Testis (tissue), 3 donors: Measurements from ENCODE around the gene TMPRSS13. TPM values are rescaled to one million over a fixed set of nuclear protein-coding genes. Genes with fewer than 3 reads are reported as not detected.

Experiments used
- DNase-seq: peaks from one replicate; pipeline ENCODE4 v3.0.0-alpha.2; 2019
- H3K27ac ChIP-seq, 2 donors: fragments of 200-600 bp; sonication (generic); one replicate each; pipeline ENCODE4 v1.5.1; 2019
- H3K27me3 ChIP-seq: fragments of 200-600 bp; sonication (generic); one replicate; pipeline ENCODE4 v1.5.1; 2019
- H3K36me3 ChIP-seq: fragments of 200-600 bp; sonication (generic); one replicate; pipeline ENCODE4 v1.5.1; 2017; ENCODE audit warnings: low read depth; ENCODE audit errors: missing control alignments
- H3K4me1 ChIP-seq: fragments of 200-600 bp; sonication (generic); one replicate; pipeline ENCODE4 v1.5.1; 2019
- H3K4me3 ChIP-seq, 2 donors: fragments of 200-600 bp; sonication (generic); one replicate each; pipeline ENCODE4 v1.5.1; 2017 to 2019
- H3K9me3 ChIP-seq: fragments of 200-600 bp; sonication (generic); one replicate; pipeline ENCODE4 v1.5.1; 2017
- CTCF ChIP-seq, 3 experiments: fragments of 450-650 bp in 2 of 3; fragments of 200-600 bp in 1 of 3; sonication (generic) in 1 of 3; IDR thresholded peaks; one replicate each; pipeline ENCODE4 v1.5.1; 2016 to 2019; ENCODE audit warnings: antibody characterized with exemption in 3 of 3, mild to moderate bottlenecking in 2 of 3, moderate library complexity in 1 of 3
- POLR2A ChIP-seq: fragments of 450-650 bp; IDR thresholded peaks from one replicate; pipeline ENCODE4 v1.6.1; 2017; ENCODE audit warnings: antibody characterized with exemption, mild to moderate bottlenecking, moderate library complexity
- WGBS, 2 donors: methylation state at CpG; one replicate each; pipeline ENCODE4 v1.1.5; 2018; 5-methylcytosine and 5-hydroxymethylcytosine counted together
- intact Hi-C: fragments of 100-400 bp; cut with DNase I; formaldehyde crosslinking; loops from one replicate; pipeline ENCODE4 v1.15.1; 2023; ENCODE audit warnings: low total_unique reads
- polyA plus RNA-seq: library from polyadenylated mRNA; stranded (reverse); fragments of 350-450 nt; fragmentation: Illumina TruSeq; extraction: RNeasy Lipid Tissue Mini Kit (QIAGEN cat#74804); gene quantifications from one replicate; pipeline ENCODE4 v1.2.3, GENCODE V29; 2014; ENCODE audit warnings: low read depth, low replicate concordance; ENCODE audit not compliant: insufficient read depth
- total RNA-seq, 2 donors: library from RNA; depleted of rRNA; stranded (reverse); fragments of >200 nt; gene quantifications; one replicate each; pipeline ENCODE4 v1.2.3, GENCODE V29; 2016

Gene TMPRSS13
- total and polyA plus RNA-seq, 3 donors from 2014 or later = 0.74 to 0.91 (median 0.87) TPM

DNA sequence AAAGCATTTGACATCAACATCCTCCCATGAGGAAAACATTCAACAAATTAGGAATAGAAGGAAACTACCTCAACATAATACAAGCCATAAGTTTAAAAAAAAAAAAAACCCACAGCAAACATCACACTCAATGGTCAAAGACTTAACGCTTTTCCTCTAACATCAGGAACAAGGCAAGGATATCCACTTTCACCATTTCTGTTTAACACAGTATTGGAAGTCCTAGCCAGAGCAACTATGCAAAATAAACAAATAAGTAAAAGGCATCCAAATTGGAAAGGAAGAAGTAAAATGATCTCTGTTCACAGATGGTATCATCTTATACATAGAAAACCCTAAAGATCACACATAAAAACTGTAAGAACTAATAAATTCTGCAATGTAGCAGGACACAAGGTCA, 65.8 kb downstream of the TMPRSS13 start:
- H3K9me3 ChIP-seq = no peaks in the 10 kb centered on the region
- H3K27me3 ChIP-seq = no peaks in the 10 kb centered on the region
- 74 to 88% methylated on average over 1 of the region's 1 CpG for WGBS, 2 donors
- H3K4me3 ChIP-seq = no peak overlapping the region
- no peak overlapping the region for H3K27ac ChIP-seq
- no peaks in the 10 kb centered on the region for H3K36me3 ChIP-seq
- TF ChIP-seq POLR2A (no peak), CTCF (IDR thresholded peaks at IDR 0.05) (no peak)
- peaks cover 72% of the 10 kb centered on the region for H3K4me1 ChIP-seq
- no peak for DNase-seq
- intact Hi-C loops = no loop called here

- intact Hi-C loops = no loop called here
- TF ChIP-seq CTCF (IDR thresholded peaks at IDR 0.05) (no peak), POLR2A (no peak)
- H3K27me3 ChIP-seq = no peaks in the 10 kb centered on the region
- H3K36me3 ChIP-seq = no peaks in the 10 kb centered on the region
- H3K4me3 ChIP-seq = no peak overlapping the region
- peak overlapping the region; percentile 79 to 83 for H3K27ac ChIP-seq
- peaks cover 72% of the 10 kb centered on the region for H3K4me1 ChIP-seq
- DNase-seq = no peak
- H3K9me3 ChIP-seq = no peaks in the 10 kb centered on the region
- 68 to 78% methylated on average over 1 of the region's 1 CpG for WGBS, 2 donors
Observed at GRCh38 chr11:117862753-117863152, 66.4 kb downstream of the TMPRSS13 start.

DNA sequence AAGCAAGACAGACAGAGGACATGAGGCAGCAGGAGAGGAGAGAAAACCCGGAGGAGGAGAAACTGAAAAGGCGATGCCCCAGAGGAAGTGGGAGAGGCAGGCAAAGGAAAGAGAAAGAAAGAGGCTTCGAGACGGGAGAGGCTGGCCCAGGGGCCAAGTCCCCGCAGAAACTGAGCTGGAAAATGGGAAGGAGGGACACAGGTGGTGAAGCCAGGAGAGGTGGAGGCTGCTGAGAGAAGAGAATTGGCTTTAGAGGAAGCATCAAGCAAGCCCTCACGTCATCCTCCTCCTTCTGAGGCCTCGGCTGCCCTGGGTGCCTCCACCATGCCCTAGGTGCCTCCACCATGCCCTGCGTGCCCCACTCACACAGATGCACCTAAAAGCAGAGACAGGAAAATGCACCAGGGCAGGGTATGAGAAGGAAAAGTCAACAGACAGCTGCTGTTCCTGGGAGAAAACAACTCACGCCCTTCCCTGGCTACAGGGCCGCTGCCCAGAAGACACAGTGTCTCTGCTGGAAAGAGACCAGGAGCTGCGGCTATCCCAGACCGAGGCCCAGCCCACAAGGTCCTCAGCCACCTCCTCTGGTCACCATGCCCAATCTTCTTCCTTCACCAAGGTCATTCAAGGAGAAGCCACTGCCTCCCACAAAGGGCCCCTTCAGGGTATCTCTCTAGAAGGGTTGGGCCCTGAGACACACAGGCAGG, 67.0 kb downstream of the TMPRSS13 start:
- H3K4me3 ChIP-seq = peak overlapping the region in 1 of 2 donors; percentile 33
- intact Hi-C loops = no loop called here
- peak; percentile 92 for DNase-seq

DNA sequence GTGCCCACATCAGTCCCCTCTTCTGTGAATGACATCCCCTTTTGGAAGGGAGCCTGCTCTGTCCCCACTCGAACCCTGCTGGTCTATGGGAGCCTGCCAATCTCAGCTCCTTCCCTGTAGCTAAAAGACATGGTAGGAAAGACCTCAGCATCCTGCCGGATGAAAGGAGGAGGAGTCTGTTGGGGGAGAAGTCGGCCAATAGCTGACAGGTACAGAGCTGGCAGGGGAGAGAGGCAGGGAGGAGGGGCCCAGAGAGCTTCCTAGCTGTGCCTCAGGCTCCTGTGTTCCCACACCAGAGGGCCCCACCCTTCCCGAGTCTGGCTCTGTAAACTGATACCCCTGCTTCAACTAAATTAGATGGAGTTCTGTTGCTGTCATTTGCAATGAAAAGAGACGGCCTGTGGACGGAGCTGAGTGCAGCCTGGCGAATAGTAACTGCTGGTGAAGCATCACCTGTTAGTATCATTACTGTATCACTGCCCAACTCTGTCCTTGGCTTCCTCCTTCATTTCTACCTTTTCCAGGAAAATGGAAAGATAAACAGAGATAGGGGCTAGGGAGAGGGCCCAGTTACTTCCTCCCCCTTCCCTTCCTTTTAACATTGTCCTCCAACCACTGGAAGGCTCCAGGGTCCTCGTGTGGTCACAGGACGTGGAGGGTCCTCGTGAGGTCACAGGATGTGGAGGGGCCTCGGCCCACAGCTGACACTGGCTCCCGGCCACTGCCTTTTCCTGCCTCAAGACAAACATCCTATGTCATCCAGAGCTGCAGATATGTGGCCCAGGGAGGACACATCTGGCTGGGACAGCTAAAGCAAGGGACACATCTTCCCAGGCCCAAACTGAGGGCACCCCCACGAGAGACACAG, 67.8 kb downstream of the TMPRSS13 start:
- H3K27me3 ChIP-seq = no peaks in the 10 kb centered on the region
- no peaks in the 10 kb centered on the region for H3K36me3 ChIP-seq
- peaks cover 71% of the 10 kb centered on the region for H3K4me1 ChIP-seq
- intact Hi-C loops = no loop called here
- H3K4me3 ChIP-seq = peak overlapping the region in 1 of 2 donors; percentile 33
- H3K27ac ChIP-seq = peak overlapping the region; percentile 79 to 83
- TF ChIP-seq CTCF (IDR thresholded peaks at IDR 0.05) = no peak
- no peaks in the 10 kb centered on the region for H3K9me3 ChIP-seq
- WGBS, 2 donors = 22 to 33% methylated on average over 12 to 13 of the region's 13 CpGs
- peak; percentile 70 for DNase-seq

More for the DNA sequence above, 67.0 kb downstream of the TMPRSS13 start:
- Histone ChIP-seq H3K36me3 (no peaks in the 10 kb centered on the region), H3K9me3 (no peaks in the 10 kb centered on the region), H3K27me3 (no peaks in the 10 kb centered on the region), H3K4me1 (peaks cover 72% of the 10 kb centered on the region), H3K27ac (peak overlapping the region; percentile 79 to 83)
- TF ChIP-seq POLR2A (no peak), CTCF (IDR thresholded peaks at IDR 0.05) (no peak)
- WGBS, 2 donors = 26 to 53% methylated on average over 12 of the region's 12 CpGs
